Putamen (tissue), 1 donor: ENCODE data around the gene OPCML.
A peak's percentile ranks its signal among the peaks of the same experiment; 100 is the strongest.

Experiments used
- DNase-seq: peaks from one replicate; pipeline ENCODE4 v3.0.0-alpha.2; 2016; ENCODE audit warnings: low spot score

Gene OPCML

GRCh38 chr11:133503236-133503635 is 29.1 kb downstream of the OPCML start:
- no peak for DNase-seq

- no peak for DNase-seq
These were observed 30.4 kb downstream of the OPCML start for GRCh38 chr11:133501643-133502539.

GRCh38 chr11:133500936-133501335 is 31.4 kb downstream of the OPCML start:
- no peak for DNase-seq

- DNase-seq, result no peak
These were observed 31.9 kb downstream of the OPCML start for GRCh38 chr11:133500435-133500834.

- no peak for DNase-seq
These were observed 33.3 kb downstream of the OPCML start for GRCh38 chr11:133498969-133499368.

- DNase-seq, result no peak
These were observed 34.7 kb downstream of the OPCML start for GRCh38 chr11:133497477-133498140.

- DNase-seq, result no peak
These were observed 39.4 kb downstream of the OPCML start for GRCh38 chr11:133492895-133493294.

- peak; percentile 57 for DNase-seq
These were observed 40.5 kb downstream of the OPCML start for GRCh38 chr11:133491680-133492383.

GRCh38 chr11:133480722-133481121 is 51.6 kb downstream of the OPCML start:
- no peak for DNase-seq

GRCh38 chr11:133479209-133479608 is 53.1 kb downstream of the OPCML start:
- no peak for DNase-seq

GRCh38 chr11:133477251-133477625 is 55.1 kb downstream of the OPCML start:
- peak; percentile 23 for DNase-seq

GRCh38 chr11:133476570-133477250 is 55.6 kb downstream of the OPCML start:
- DNase-seq, result no peak

- no peak for DNase-seq
These were observed 57.8 kb downstream of the OPCML start for GRCh38 chr11:133474461-133474860.

GRCh38 chr11:133467686-133468085 is 64.6 kb downstream of the OPCML start:
- DNase-seq, result peak; percentile 43

- peak; percentile 3 for DNase-seq
These were observed 89.0 kb downstream of the OPCML start for GRCh38 chr11:133443206-133443747.

- DNase-seq, result no peak
These were observed 90.2 kb downstream of the OPCML start for GRCh38 chr11:133441964-133442660.

GRCh38 chr11:133425992-133426391 is 106.3 kb downstream of the OPCML start:
- DNase-seq, result no peak

- DNase-seq, result no peak
These were observed 107.1 kb downstream of the OPCML start for GRCh38 chr11:133425245-133425644.

GRCh38 chr11:133418218-133418617 is 114.1 kb downstream of the OPCML start:
- DNase-seq, result no peak

GRCh38 chr11:133414506-133414905 is 117.8 kb downstream of the OPCML start:
- no peak for DNase-seq

GRCh38 chr11:133413703-133414102 is 118.6 kb downstream of the OPCML start:
- DNase-seq, result no peak
